ENCODE data around the gene KRTAP5-6.

DNA sequence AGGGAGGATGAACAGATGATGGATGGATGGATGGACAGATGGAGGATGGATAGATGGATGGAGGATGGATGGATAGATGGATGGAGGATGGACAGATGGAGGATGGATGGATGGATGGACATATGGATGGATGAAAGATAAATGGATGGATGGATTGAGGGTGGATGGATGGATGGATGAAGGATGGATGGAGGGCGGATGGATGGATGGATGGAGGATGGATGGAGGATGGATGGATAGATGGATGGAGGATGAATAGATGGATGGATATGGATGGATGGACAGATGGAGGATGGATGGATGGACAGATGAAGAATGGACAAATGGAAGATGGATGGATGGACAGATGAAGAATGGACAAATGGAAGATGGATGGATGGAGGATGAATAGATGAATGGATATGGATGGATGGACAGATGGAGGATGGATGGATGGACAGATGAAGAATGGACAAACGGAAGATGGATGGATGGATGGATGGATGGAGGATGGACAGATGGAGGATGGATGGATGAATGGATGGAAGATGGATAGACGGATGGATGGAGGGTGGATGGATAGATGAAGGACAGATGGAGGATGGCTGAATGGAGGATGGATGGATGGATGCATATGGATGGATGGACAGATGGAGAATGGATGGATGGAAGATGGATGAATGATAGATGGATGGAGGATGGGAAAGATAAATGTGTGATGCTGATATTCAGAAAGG is 46.0 kb downstream of the KRTAP5-6 start:
- TF ChIP-seq CTCF (IDR thresholded peaks at IDR 0.05) (no peak), POLR2A (IDR thresholded peaks at IDR 0.05) (no peak)

Data from suprapubic skin (tissue), 3 donors.